ENCODE results near the gene ZNF101. TPM values are rescaled to one million over a fixed set of nuclear protein-coding genes. Genes with fewer than 3 reads are reported as not detected.

Gene ZNF101
- total RNA-seq, 4 donors from 2014 or later = 0.39 to 9.7 (median 2.5) TPM

DNA sequence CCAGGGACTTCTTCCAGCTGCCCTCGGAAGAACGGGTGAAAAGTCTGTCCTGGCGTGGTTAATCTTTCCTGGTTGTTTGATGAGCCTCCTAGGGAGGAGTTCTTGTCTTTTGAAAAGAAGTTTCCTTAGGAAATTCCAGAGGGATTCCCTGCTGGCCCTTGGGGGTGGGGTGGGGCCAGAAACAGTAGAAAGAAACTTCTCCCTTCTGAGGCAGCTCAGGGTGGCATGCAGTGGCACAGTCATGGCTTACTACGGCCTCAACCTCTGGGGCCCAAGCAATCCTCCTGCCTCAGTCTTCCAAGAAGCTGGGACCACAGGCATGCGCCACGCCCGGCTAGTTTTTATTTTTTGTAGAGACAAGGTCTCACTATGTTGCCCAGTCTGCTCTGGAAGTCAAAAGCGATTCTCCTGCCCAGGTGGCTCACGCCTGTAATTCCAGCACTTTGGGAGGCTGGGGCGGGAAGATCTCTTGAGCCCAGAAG, 1.5 kb downstream of the ZNF101 start:
- Histone ChIP-seq H3K4me1 (peaks cover 8 to 10% of the 10 kb centered on the region in 2 donors), H3K27me3 (no peaks in the 10 kb centered on the region), H3K9me3 (no peaks in the 10 kb centered on the region), H3K4me3 (no peak overlapping the region), H3K27ac (no peak overlapping the region), H3K36me3 (peaks cover 0 to 12% of the 10 kb centered on the region in 2 donors)
- DNase-seq = no peak
- intact Hi-C loops (cut with DNase I; ENCODE audit: low total_unique reads) (no loop called here), in situ Hi-C loops (cut with MboI; ENCODE audit: low sequenced_read_pairs in 4 of 4) (loop anchor here in 1 of 4 donors (25.0 kb wide), 1 partner anchor 283 kb away; no protein-coding TSS in a partner anchor)
- no peak for TF ChIP-seq POLR2A (IDR thresholded peaks at IDR 0.05)
- TF ChIP-seq, protein P1, sequence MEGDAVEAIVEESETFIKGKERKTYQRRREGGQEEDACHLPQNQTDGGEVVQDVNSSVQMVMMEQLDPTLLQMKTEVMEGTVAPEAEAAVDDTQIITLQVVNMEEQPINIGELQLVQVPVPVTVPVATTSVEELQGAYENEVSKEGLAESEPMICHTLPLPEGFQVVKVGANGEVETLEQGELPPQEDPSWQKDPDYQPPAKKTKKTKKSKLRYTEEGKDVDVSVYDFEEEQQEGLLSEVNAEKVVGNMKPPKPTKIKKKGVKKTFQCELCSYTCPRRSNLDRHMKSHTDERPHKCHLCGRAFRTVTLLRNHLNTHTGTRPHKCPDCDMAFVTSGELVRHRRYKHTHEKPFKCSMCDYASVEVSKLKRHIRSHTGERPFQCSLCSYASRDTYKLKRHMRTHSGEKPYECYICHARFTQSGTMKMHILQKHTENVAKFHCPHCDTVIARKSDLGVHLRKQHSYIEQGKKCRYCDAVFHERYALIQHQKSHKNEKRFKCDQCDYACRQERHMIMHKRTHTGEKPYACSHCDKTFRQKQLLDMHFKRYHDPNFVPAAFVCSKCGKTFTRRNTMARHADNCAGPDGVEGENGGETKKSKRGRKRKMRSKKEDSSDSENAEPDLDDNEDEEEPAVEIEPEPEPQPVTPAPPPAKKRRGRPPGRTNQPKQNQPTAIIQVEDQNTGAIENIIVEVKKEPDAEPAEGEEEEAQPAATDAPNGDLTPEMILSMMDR (IDR thresholded peaks at IDR 0.05 in 4 of 5, conservative IDR thresholded peaks at IDR 0.05 in 1 of 5) = no peak
- ATAC-seq = no peak

DNA sequence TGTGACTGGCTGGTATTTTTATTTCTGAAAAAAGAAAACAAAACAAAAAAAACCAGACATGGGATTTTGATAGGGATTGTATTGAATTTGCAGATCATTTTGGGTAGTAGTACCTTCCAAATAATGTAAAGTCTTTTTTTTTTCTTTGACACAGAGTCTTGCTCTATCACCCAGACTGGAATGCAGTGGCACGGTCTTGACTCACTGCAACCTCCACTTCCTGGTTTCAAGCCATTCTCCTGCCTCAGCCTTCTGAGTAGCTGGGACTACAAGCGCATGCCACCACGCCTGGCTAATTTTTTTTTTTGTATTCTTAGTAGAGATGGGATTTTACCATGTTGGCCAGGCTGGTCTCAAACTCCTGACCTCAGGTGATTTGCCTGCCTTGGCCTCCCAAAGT, 4.2 kb downstream of the ZNF101 start:
- peaks cover 0 to 23% of the 10 kb centered on the region in 2 donors for H3K36me3 ChIP-seq
- no peak overlapping the region for H3K4me3 ChIP-seq
- no peaks in the 10 kb centered on the region for H3K27me3 ChIP-seq
- peaks cover 8 to 10% of the 10 kb centered on the region in 2 donors for H3K4me1 ChIP-seq
- intact Hi-C loops (cut with DNase I; ENCODE audit: low total_unique reads) = no loop called here
- ATAC-seq = no peak
- no peak for DNase-seq
- in situ Hi-C loops (cut with MboI; ENCODE audit: low sequenced_read_pairs in 4 of 4) = loop anchor here in 1 of 4 donors (25.0 kb wide), 1 partner anchor 286 kb away; no protein-coding TSS in a partner anchor
- H3K27ac ChIP-seq = no peak overlapping the region
- no peaks in the 10 kb centered on the region for H3K9me3 ChIP-seq
- no peak for TF ChIP-seq POLR2A (IDR thresholded peaks at IDR 0.05)
- TF ChIP-seq, protein P1 (IDR thresholded peaks at IDR 0.05 in 4 of 5, conservative IDR thresholded peaks at IDR 0.05 in 1 of 5) = no peak

DNA sequence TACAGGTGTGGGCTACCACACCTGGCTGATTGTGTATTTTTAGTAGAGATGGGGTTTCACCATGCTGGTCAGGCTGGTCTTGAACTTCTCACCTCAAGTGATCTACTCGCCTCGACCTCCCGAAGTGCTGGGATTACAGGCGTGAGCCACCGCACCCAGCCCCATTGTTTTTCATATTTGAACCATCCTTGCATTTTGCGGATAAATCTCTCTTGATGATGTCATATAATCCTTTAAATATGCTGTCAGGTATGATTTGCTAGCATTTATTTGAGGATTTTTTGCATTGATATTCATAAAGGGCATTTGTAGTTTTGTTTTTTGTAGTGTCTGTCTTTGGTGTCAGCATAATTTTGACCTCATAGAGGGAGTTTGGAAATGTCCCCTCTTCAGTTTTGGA, 5.7 kb downstream of the ZNF101 start:
- ATAC-seq = no peak
- H3K4me3 ChIP-seq = no peak overlapping the region
- no peak for DNase-seq
- in situ Hi-C loops (cut with MboI; ENCODE audit: low sequenced_read_pairs in 4 of 4) (loop anchor here in 1 of 4 donors (25.0 kb wide), 1 partner anchor 287 kb away; no protein-coding TSS in a partner anchor), intact Hi-C loops (cut with DNase I; ENCODE audit: low total_unique reads) (no loop called here)
- H3K4me1 ChIP-seq = peaks cover 4 to 6% of the 10 kb centered on the region in 2 donors
- H3K27ac ChIP-seq = no peak overlapping the region
- no peak for TF ChIP-seq POLR2A (IDR thresholded peaks at IDR 0.05)
- TF ChIP-seq, protein P1 (IDR thresholded peaks at IDR 0.05 in 4 of 5, conservative IDR thresholded peaks at IDR 0.05 in 1 of 5) = no peak
- H3K9me3 ChIP-seq = no peaks in the 10 kb centered on the region
- no peaks in the 10 kb centered on the region for H3K27me3 ChIP-seq
- H3K36me3 ChIP-seq = peaks cover 2 to 35% of the 10 kb centered on the region in 2 donors

DNA sequence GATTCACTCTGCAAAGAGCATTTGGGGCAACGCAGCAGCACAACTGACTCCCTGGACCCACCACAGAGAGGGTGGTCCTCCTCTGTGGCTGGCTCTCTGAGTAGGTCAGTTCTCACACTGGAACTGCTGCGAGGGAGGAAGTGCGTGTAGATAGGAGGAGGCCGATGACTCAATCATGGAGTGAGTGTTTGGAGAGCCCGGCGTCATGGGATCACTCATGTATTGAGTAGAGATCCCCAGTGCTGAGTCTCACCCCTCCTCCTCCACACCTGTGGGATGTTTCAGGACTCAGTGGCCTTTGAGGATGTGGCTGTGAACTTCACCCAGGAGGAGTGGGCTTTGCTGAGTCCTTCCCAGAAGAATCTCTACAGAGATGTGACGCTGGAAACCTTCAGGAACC, 8.9 kb downstream of the ZNF101 start:
- intact Hi-C loops (cut with DNase I; ENCODE audit: low total_unique reads) (no loop called here), in situ Hi-C loops (cut with MboI; ENCODE audit: low sequenced_read_pairs in 4 of 4) (no loop called here)
- H3K9me3 ChIP-seq = no peaks in the 10 kb centered on the region
- H3K27me3 ChIP-seq = no peaks in the 10 kb centered on the region
- no peak overlapping the region for H3K27ac ChIP-seq
- peaks cover 7 to 47% of the 10 kb centered on the region in 2 donors for H3K36me3 ChIP-seq
- no peak for ATAC-seq
- no peak for DNase-seq
- H3K4me3 ChIP-seq = no peak overlapping the region
- TF ChIP-seq, protein P1 (IDR thresholded peaks at IDR 0.05 in 4 of 5, conservative IDR thresholded peaks at IDR 0.05 in 1 of 5) = no peak
- no peak for TF ChIP-seq POLR2A (IDR thresholded peaks at IDR 0.05)
- H3K4me1 ChIP-seq = no peaks in the 10 kb centered on the region

All from gastrocnemius medialis (tissue), 4 donors.